GM18498 (cell line): ENCODE results near the gene EGLN1.

Experiments
- ATAC-seq: cut with Tn5 transposase; IDR thresholded peaks from one replicate; pipeline ENCODE4 v1.9.1; 2021; ENCODE audit warnings: mild to moderate bottlenecking, moderate library complexity; ENCODE audit not compliant: unreplicated experiment

The EGLN1 gene

DNA sequence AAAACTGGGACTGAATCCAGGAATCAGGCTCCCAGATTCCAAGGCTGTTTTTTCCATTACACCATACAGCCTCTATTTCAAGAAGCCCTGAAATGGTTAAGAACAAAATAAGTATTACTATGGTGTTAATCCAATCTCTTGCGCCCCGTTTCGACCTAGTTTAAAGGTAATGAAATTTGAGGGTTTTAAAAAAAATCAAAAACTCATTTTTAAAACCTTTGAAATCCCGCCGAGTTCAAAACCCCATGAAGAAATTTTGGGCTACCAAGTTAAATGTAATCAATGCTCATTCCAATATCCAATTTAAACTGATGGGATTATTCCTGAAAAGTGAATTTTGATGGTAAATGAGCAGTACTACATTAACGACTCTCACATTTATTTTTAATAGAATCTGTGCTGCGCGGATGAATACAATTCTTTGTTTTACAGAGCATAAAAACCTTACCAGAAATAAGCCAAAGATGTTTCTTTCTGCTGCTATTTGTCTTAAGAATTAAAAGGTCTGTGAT, 767 bp upstream of the EGLN1 start:
- ATAC-seq: no peak

DNA sequence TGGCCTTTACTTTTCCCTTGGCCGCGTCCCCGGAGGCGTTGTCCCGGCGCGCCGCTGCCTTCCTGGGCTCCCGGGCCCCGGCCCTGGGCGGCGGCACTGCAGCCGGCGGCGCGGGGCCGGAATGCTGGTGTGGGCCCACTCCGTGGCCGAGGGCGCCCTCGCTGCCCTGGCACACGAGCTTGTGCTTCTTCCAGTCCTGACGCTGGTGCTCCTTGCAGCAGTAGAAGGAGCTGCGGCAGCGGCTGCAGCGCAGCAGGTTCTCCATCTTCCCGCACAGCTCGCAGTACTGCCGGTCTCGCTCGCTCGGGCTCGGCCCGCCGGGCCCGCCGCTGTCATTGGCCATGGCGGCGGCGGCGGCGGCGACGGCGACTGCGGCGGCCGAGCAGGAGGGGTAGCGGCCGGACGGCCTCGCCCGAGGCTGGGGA, 529 bp downstream of the EGLN1 start:
- peak; percentile 44 for ATAC-seq

DNA sequence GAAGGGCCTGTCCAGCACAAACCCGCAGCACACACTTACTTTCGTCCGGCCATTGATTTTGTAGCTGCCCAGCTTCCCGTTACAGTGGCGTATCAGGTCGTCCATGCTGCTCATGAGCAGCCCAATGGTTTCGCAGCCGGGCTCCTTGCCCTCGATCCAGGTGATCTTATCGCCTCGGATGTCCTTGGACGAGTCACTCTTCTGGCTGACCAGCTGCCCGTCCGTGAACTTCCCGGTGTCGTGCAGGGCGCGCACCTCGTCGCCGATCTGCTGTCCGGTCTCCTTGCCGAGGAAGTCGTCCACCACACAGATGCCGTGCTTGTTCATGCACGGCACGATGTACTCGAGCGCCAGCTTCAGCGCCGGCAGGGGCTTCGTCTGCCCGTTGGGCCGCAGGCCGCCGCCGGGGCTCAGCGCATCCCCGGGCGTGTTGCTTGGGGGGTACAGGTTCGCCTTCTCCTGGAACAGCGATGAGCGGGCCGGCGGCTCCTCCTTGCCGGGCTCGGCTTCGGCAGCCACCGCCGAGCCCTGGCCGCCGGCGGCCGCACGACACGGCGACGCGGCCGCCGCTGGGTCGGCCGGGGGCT, 1.0 kb downstream of the EGLN1 start:
- ATAC-seq: peak; percentile 8

DNA sequence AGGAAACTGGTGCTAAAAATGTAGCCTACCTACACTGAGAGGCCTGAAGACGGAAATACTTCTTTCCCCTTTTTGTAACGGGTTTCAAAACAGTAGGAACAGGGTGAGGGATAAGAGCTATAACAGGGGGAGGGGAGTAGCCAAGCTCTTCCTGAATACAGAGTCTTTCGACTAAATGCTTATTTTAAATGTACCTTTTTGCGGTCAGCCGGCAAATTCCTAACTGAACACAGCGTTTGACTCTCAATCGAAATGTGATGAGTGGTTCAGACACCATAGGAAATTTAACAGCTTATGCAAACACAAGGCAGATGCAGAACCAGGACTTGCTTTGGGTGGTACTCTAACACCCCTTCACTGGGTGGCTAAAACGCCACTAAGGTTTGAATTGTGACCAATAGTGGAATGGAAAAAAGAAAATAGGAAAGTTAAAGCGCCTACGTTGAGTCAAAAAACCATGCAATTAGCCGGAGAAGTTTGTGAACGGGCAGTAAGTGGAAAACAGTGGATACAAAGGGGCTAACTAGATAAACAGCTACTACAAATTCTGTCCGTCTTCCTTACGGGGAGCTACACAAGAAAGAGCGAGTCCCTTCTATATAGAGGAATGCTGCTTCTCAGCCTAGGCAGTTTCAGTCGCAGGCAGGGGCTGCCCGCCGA, 1.7 kb downstream of the EGLN1 start:
- no peak for ATAC-seq

DNA sequence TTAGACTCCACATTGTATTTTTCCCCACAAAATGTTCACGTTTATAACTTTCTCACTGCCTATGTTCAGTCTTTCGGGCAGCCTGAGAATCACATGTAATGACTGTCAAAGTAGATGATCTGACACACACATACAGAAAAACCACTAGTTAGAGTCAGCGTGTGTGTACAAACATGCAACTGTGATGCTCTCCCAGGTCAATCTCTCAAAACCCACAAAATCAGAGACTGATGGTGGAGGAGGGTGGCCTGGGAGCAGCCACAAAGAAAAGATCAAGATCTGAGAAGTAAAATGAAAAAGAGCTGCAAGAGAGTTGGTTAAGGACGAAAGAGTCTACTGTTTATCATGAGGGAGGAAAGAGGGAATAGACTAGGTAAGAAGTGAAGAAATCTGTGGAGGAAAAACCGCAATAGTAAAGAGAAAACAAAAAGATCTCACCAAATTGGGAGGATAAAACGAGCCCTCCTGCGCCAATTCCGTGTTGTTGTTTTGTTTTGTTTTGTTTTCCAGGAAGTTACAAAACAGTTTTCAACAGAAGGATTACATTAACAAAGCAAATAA, 2.3 kb downstream of the EGLN1 start:
- no peak for ATAC-seq

DNA sequence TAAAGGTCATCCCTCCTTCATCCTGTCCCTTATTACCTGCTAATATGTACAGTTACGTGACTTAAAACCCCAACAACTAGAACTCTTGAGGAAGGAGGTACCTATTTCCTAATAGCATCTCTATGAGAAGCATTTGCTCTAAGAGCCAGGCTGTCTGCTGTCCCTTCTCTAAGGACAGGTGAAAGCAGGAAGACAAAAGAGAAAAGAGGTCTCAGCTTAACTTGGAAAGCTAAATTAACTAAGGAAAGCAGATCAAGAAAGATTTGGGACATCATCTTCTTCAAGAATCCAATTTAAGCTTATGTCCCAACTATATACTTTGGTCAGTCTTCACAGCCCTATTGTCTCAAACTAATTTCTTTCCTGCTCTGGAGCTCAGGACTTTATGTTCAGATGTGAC, 2.9 kb downstream of the EGLN1 start:
- ATAC-seq: no peak

DNA sequence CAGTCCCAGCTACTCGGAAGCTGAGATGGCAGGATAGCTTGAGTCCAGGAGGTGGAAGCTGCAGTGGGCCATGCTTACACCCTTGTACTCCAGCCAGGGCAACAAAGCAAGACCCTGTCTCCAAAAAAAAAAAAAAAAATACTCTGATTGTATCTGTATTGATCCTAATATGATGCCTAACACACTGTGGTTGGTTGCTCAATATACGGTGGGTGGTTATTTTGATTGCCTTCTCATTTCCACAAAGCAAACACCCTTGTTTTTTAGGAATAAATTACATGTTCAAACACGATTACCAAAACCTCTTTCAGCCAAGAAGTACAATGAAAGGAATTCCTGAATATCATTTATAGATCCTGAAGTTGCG, 3.4 kb downstream of the EGLN1 start:
- no peak for ATAC-seq

DNA sequence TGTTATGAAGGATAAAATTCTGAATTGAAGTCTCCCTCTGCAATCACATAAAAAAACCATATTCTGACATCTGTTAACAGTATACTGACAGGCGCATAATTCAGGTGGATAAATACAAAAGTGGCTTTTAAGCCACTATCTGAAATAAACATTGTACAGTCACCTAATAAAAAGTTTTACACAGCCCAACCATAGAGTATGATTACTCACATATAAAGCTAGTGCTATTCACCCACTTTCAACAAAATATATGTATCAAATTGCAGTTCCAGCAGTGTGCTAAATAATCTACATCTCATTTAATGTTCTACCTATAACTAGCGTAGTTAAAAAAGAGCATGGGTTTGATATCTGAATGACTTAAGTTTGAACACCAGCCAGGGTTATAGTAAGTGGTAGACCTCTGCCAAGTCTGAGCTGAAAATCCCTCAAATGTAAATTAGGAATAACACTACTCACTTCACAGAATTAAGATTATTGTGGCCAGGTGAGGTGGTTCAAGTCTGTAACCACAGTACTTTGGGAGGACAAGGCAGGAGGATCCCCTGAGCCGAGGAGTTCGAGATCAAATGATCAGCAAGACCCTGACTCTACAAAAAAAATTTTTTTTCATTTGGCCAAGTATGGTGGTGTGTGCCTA, 3.9 kb downstream of the EGLN1 start:
- no peak for ATAC-seq

DNA sequence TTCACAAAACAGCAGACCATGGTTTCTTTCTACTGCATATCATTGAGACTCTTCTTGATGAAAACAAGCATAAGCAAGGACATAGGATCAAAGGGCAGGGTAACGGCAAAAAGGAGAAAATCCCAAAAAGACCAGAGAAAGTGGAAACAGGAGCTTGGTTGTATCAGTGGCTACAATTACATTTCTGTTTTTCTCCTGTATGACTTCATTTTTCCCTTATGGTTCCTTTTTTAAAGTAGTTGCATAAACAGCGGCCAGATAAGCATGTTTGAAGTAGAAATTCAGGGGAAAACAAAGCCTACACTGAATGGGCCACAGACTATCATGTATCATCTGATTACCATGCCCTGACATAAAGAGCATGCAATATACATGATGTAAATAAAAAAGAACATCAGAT, 4.6 kb downstream of the EGLN1 start:
- no peak for ATAC-seq

DNA sequence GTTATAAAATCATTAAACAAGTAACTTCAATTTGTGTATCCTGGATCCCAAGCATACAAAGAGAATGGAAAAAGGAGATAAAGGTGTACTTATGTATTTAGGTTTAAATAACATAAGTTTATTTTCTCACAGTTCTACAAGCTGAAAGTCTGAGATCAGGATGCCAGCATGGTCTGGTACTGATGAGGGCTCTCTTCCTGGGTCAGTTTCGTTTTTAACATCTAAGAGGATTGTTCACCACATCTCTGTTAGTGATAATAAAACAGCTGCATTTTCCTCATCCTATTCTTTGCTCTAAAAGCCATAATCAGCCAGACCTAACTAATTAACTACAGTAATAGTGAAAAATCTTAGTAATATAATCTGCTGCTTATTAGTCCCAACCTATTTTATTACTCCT, 5.2 kb downstream of the EGLN1 start:
- ATAC-seq: no peak

DNA sequence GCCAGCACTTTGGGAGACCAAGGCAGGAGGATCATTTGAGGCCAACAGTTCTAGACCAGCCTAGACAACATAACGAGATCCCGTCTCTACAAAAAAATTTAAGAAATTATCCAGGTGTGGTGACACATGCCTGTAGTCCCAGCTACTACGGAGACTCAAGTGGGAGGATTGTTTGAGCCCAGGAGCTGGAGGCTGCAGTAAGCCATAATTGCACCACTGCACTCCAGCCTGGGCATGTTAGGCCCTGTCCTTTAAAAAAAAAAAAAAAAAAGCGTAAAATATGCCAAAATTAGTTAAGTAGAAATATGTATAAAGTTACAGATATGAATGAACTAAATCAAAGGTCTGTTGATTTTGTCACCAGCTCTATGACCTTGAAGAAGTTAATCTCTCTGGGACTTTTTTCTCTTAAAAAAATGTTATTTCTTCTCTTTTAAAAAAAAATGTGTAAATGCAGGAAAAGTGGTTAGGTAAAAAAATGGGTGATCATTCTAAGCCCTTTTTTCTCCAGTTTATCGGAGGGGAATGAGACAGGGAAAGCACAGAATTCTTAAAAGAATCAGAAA, 7.0 kb downstream of the EGLN1 start:
- no peak for ATAC-seq

DNA sequence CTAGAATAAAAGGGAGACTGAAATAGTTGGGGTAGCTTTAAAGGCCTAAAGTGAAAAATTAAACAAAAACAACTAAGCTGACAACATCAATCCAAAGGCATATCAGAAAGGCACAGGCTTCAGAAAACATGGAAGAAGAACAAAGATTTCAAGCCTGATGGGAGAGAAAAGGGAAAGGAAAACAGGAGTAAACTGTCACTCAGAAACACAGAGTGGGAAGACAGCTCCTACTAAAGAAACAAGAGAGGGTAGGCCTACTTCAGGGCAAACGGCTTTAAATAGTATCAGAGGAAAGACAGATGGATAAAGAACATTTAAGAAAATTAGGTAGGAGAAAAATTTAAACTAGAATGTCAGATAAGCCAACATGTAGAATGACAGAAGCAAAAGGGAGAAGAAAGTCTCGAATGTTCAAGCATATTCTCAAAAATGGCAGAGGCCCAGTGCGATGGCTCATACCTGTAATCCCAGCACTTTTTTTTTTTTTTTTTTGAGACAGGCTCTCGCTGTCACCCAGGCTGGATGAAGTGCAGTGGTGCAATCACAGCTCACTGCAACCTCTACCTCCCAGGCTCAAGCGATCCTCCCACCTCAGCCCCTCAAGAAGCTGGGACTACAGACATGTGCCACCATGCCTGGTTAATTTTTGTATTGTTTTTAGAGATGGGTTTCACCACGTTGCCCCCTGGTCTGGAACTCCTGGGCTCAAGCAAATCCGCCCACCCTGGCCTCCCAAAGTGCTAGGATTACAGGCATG, 7.6 kb downstream of the EGLN1 start:
- ATAC-seq: no peak

DNA sequence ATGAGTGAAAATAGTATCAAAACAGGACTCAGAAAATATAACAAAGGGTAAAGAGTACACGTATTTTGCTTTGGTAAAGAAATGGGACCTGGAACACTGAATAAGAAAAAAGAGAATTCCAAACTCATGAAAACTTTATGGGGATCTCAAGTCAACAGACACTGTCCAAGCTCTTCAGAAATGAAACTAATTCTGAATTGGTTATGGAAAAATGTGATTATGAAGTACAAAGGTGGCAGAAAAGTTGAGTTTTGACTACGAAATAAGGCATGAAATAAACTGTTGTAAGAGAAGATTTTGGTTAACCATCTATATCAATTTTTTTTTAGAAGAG, 8.4 kb downstream of the EGLN1 start:
- no peak for ATAC-seq

DNA sequence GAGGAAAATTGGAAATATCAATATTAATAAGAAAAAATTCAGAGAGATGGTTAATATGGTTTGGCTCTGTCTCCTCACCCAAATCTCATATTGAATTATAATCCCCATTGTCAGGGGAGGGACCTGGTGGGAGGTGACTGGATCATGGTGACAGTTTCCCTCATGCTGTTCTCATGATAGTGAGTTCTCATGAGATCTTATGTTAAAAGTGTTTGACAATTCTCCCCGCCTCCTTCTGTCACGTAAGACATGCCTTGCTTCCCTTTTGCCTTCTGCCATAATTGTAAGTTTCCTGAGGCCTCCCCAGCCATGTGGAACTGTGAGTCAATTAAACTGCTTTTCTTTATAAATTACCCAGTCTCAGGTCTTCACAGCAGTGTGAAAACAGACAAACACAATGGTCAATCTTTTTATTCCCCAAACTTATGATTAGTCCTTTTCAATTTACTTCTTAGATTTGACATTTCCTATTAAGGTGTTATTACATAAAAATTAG, 11.0 kb downstream of the EGLN1 start:
- no peak for ATAC-seq

DNA sequence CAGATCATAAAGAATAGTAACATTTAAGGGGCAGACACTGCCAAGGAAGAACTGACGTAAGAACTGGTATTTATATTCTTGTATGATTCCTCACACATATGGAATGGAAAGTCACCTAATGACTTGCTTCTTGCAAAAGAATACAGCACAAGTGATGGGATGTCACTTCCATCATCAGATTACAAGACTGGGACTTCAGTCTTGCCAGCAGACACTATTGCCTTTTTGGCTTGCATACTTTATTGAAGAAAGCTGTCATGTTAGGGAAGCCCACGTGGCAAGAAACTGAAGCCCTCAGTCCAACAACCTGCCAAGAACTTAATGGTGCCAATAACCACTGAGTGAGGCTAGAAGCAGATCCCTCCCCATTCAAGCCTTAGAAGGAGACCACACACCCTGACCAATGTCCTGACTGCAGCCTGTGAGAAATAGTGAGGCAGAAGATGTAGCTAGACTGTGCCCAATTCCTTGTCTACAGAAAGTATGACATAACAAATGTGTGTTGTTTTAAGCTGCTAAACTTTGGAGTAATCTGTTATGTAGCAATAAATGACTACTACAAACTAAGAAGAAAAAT, 12.0 kb downstream of the EGLN1 start:
- no peak for ATAC-seq

DNA sequence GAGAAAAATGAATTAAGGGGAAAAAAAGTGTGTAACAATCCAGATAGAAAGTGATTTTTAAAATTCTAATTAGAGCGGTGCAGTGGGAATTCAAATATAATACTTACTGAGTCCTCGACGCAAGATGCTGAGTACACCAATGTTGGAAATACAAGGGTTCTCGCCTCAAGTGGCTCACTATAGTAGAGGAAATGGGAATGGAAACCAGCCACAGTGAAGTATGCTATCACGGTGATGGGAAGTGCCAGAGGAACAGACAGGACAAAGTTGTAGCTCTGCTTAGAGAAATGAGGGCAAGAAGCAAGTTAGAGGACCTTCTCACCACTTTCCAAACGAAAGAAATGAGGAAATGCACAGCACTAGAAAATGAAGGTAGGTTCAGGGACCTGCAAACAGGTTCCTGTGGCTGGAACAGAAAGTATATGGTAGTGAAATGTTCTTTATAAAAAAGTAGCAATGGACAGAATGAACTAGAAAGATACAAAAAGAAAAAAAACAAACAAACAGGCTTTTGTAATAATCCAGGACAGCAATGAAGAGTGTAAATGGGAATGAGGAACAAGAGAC, 13.5 kb downstream of the EGLN1 start:
- ATAC-seq: no peak

DNA sequence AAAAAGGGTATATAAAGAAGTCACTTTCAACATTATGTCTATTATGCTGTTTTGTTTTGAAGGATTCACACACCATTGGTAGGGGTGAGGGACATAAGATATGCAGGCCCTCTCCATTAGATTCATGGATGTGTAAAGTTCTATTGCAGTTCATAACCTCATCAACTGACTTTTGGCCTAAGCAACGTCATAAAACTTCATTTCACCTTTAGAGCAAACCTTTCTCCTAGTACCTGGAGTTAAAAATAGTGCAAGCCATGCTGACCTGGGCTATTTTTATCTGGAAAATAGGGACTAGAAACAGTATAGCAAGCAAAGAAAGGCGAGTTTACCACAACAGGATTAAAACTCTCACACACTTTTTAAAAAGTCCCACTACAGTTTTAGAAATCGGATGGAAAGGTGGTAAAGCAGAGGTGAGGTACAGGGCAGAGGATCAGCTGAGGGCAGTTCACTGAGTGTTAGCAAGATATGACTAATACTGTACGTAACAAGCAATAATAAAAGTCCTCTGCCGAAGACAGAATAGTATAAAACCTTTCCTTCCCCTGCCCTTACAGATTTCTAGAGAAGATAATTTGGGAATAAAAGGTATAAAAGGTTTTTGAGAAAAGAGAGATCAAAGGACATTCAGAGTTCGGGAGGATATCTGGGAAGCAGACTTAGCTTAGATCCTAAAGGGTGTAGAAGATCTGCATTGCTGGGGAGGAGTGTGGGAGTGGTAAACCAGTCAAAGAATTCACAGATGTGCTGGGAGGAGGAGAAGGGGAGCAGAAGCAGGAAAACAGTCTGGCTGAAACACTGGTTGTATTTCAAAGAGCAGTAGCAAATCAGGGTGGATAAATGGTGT, 14.3 kb downstream of the EGLN1 start:
- no peak for ATAC-seq

DNA sequence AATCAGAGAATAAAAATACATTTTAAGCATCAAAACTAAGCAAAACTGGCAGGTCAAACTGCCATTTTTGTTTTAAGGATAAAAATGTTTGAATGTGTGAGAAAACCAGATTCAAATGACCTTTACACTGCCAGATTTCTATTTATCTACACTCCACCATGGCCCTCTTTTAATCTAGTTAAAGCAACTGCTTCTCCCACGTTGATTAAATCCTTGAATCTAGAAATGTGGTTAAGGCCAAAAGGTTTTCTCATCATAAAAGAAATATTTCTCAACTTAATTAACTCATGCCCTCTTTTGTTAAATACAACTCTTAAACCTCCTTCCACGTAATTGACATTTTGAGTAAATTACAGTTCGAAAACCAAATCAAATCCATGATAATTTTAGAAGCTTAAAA, 15.0 kb downstream of the EGLN1 start:
- ATAC-seq: no peak

DNA sequence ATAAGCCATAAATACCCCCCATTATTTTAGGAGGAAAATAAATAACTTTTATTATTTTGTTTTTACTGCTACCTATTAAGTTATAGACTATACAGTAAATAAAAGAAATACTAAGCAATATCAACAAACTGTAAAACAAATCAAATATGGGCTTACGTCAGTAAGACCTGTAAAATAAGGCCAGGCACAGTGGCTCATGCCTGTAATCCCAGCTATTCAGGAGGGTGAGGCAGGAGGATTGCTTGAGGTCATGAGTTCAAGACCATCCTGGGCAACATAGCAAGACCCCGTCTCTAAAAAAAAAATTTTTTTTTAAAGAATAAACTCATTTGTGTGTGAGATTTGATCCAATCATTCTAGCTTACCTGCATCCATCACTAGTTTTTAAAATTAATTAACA, 17.8 kb downstream of the EGLN1 start:
- ATAC-seq: no peak
